SK-N-SH (cell line): ENCODE measurements around the gene IL22. TPM values are rescaled to one million over a fixed set of nuclear protein-coding genes. Genes with fewer than 3 reads are reported as not detected.

ENCODE experiments used
- CTCF ChIA-PET: fragments of 300-600, 350-600 bp; formaldehyde crosslinking; extraction: SDS; loops from one replicate; lab custom pipeline; 2021; lab: Yijun Ruan, JAX
- POLR2A ChIA-PET: fragments of 350-600 bp; sonication (Branson Sonifier 250); formaldehyde crosslinking; extraction: SDS; loops from one replicate; lab custom pipeline; 2020; ENCODE audit warnings: antibody characterized with exemption, inconsistent platforms; lab: Yijun Ruan, JAX
- DNase-seq: peaks from one replicate; pipeline ENCODE4 v3.0.0; 2012
- H2AFZ ChIP-seq: fragments of 200-600 bp; sonication (generic); 2 replicates; pipeline ENCODE4 v1.8.1; 2016; ENCODE audit warnings: antibody characterized with exemption, mild to moderate bottlenecking, low read depth
- H3F3A ChIP-seq: fragments of 200-600 bp; sonication (generic); replicated peaks from 2 replicates; pipeline ENCODE3; 2016; ENCODE audit warnings: antibody characterized with exemption, mild to moderate bottlenecking; ENCODE audit not compliant: insufficient read depth
- H3K27ac ChIP-seq, 2 experiments: fragments of 200-500 bp in 1 of 2; fragments of 200-600 bp in 1 of 2; sonication (Bioruptor generic) in 1 of 2; sonication (generic), shearing (Covaris generic) in 1 of 2; 2 replicates each; pipeline versions ENCODE4 v1.5.1 to v1.6.1; 2014 to 2016; ENCODE audit warnings: low read depth in 2 of 2, inconsistent platforms in 1 of 2, low read length in 1 of 2, mild to moderate bottlenecking in 1 of 2, mixed read lengths in 1 of 2
- H3K27me3 ChIP-seq: fragments of 200-600 bp; sonication (generic), shearing (Covaris generic); 2 replicates; pipeline ENCODE4 v1.6.1; 2016; ENCODE audit warnings: mixed run types; ENCODE audit not compliant: insufficient read depth
- H3K36me3 ChIP-seq, 2 experiments: fragments of 200-500 bp in 1 of 2; fragments of 200-600 bp in 1 of 2; sonication (Bioruptor generic) in 1 of 2; sonication (generic) in 1 of 2; replicated peaks in 1 of 2; 2 replicates each; pipeline versions ENCODE3 to v1.5.1; 2014 to 2016; ENCODE audit warnings: low read length in 1 of 2, mild to moderate bottlenecking in 1 of 2; ENCODE audit not compliant: insufficient read depth in 2 of 2, control insufficient read depth in 1 of 2
- H3K4me1 ChIP-seq, 2 experiments: fragments of 200-500 bp in 1 of 2; fragments of 200-600 bp in 1 of 2; sonication (Bioruptor generic) in 1 of 2; sonication (generic), shearing (Covaris generic) in 1 of 2; 2 replicates each; pipeline versions ENCODE4 v1.5.1 to v1.6.1; 2014 to 2016; ENCODE audit warnings: low read depth in 1 of 2, low read length in 1 of 2, mixed run types in 1 of 2; ENCODE audit not compliant: insufficient read depth in 2 of 2, control insufficient read depth in 1 of 2
- H3K4me2 ChIP-seq: fragments of 200-600 bp; sonication (generic), shearing (Covaris generic); 2 replicates; pipeline ENCODE4 v1.6.1; 2017; ENCODE audit warnings: mixed run types
- H3K4me3 ChIP-seq, 2 experiments: fragments of 200-500 bp in 1 of 2; fragments of 200-600 bp in 1 of 2; sonication (Bioruptor generic) in 1 of 2; sonication (generic), shearing (Covaris generic) in 1 of 2; 2 replicates each; pipeline versions ENCODE4 v1.5.1 to v1.8.1; 2014 to 2016; ENCODE audit warnings: low read depth in 2 of 2, inconsistent platforms in 1 of 2, low read length in 1 of 2, mild to moderate bottlenecking in 1 of 2, mixed read lengths in 1 of 2, moderate library complexity in 1 of 2
- H3K79me2 ChIP-seq: fragments of 200-600 bp; sonication (generic); 2 replicates; pipeline ENCODE4 v1.8.1; 2017; ENCODE audit warnings: mild to moderate bottlenecking; ENCODE audit not compliant: insufficient read depth
- H3K9ac ChIP-seq: fragments of 200-600 bp; sonication (generic); 2 replicates; pipeline ENCODE4 v1.6.1; 2017; ENCODE audit warnings: mixed run types
- H3K9me2 ChIP-seq: fragments of 200-600 bp; sonication (generic); 2 replicates; pipeline ENCODE4 v1.6.1; 2017; ENCODE audit warnings: mixed run types
- H3K9me3 ChIP-seq: fragments of 200-600 bp; sonication (generic); 2 replicates; pipeline ENCODE4 v1.6.1; 2017; ENCODE audit warnings: mixed run types, mild to moderate bottlenecking, moderate library complexity
- H4K20me1 ChIP-seq: fragments of 200-600 bp; sonication (generic); 2 replicates; pipeline ENCODE4 v1.6.1; 2017; ENCODE audit warnings: mild to moderate bottlenecking, mixed run types; ENCODE audit not compliant: insufficient read depth
- EP300 ChIP-seq, 2 experiments: IDR thresholded peaks; 2 replicates each; pipeline versions ENCODE4 v1.4.0 to v1.6.1; 2012; ENCODE audit warnings: borderline replicate concordance in 1 of 2, low read depth in 1 of 2, low read length in 1 of 2
- FOSL2 ChIP-seq: IDR thresholded peaks from 2 replicates; pipeline ENCODE4 v1.4.0; 2012; ENCODE audit warnings: low read depth, mild to moderate bottlenecking, moderate library complexity, borderline replicate concordance
- FOXJ3 ChIP-seq: sonication (generic); formaldehyde crosslinking; IDR thresholded peaks from 2 replicates; pipeline ENCODE4 v1.5.1; 2020; ENCODE audit warnings: mild to moderate bottlenecking, missing genetic modification reagents
- FOXM1 ChIP-seq: IDR thresholded peaks from 2 replicates; pipeline ENCODE4 v1.4.0; 2012; ENCODE audit warnings: low read depth, mild to moderate bottlenecking
- GABPA ChIP-seq: IDR thresholded peaks from 2 replicates; pipeline ENCODE4 v1.4.0; 2012; ENCODE audit warnings: low read depth, mild to moderate bottlenecking
- JUND ChIP-seq: IDR thresholded peaks from 2 replicates; pipeline ENCODE4 v1.4.0; 2012
- MAX ChIP-seq: IDR thresholded peaks from 2 replicates; pipeline ENCODE4 v1.4.0; 2012; ENCODE audit warnings: low read depth
- MEF2A ChIP-seq: IDR thresholded peaks from 2 replicates; pipeline ENCODE4 v1.4.0; 2012; ENCODE audit warnings: low read depth, borderline replicate concordance
- MXI1 ChIP-seq: IDR thresholded peaks from 2 replicates; pipeline ENCODE4 v1.6.1; 2012; ENCODE audit warnings: mild to moderate bottlenecking, low read depth, low read length, improper control_type of control experiment
- POLR2AphosphoS5 ChIP-seq: IDR thresholded peaks from 2 replicates; pipeline ENCODE4 v1.6.1; 2012; ENCODE audit warnings: low read depth, low read length
- RXRA ChIP-seq: IDR thresholded peaks from 2 replicates; pipeline ENCODE4 v1.4.0; 2012; ENCODE audit warnings: low read depth, mild to moderate bottlenecking, borderline replicate concordance
- SIN3A ChIP-seq: IDR thresholded peaks from 2 replicates; pipeline ENCODE4 v1.6.1; 2012; ENCODE audit warnings: low read depth, mild to moderate bottlenecking, low read length, moderate library complexity, borderline replicate concordance
- SMC3 ChIP-seq: IDR thresholded peaks from 2 replicates; pipeline ENCODE4 v1.6.1; 2012; ENCODE audit warnings: low read depth, low read length, improper control_type of control experiment
- TAF1 ChIP-seq: IDR thresholded peaks from 2 replicates; pipeline ENCODE4 v1.6.1; 2012; ENCODE audit warnings: low read depth, mild to moderate bottlenecking, low read length, moderate library complexity, borderline replicate concordance
- TCF12 ChIP-seq: IDR thresholded peaks from 2 replicates; pipeline ENCODE4 v1.4.0; 2012
- TEAD4 ChIP-seq: IDR thresholded peaks from 2 replicates; pipeline ENCODE4 v1.4.0; 2012; ENCODE audit warnings: mild to moderate bottlenecking, borderline replicate concordance; ENCODE audit not compliant: insufficient read depth
- WGBS: methylation state at CpG from one replicate; pipeline ENCODE4 v1.1.6; 2017; ENCODE audit warnings: low lambda C conversion rate; 5-methylcytosine and 5-hydroxymethylcytosine counted together
- polyA plus RNA-seq, 3 experiments: library from polyadenylated mRNA; depleted of rRNA; stranded (reverse); fragments of >200 nt; gene quantifications; 2 replicates each; pipeline ENCODE4 v1.2.3, GENCODE V29; 2012
- TF ChIP-seq, protein P1 (sequence below): IDR thresholded peaks from 2 replicates; pipeline ENCODE4 v1.4.0; 2012; ENCODE audit warnings: low read depth, borderline replicate concordance

The IL22 gene
- polyA plus RNA-seq, 1 of the 3 experiments (the other 2 are of a cell fraction): not detected

GRCh38 chr12:68267892-68268396 is 14.5 kb upstream of the IL22 start:
- POLR2A ChIA-PET: no interaction called here
- H3K9me3 ChIP-seq: no peaks in the 10 kb centered on the region
- no peak overlapping the region for H3K9ac ChIP-seq
- peaks cover 0 to 20% of the 10 kb centered on the region in 2 experiments; a peak in 1 of 4 replicates for H3K4me1 ChIP-seq
- WGBS: 65% methylated on average over 6 of the region's 6 CpGs
- peaks cover 23% of the 10 kb centered on the region for H3F3A ChIP-seq
- TF ChIP-seq GABPA (no peak), FOSL2 (peak; percentile 14; the same call in 1 of the 2 replicates), TCF12 (peak; percentile 47), POLR2AphosphoS5 (no peak), JUND (0 out of 2 replicates have a peak, but pooled peaks have one; percentile 15), MAX (no peak)
- TF ChIP-seq, all 33 proteins: peak for 3
- H3K27ac ChIP-seq: peak overlapping the region in 1 of 2 experiments; percentile 45; a peak in 2 of 4 replicates
- no peak overlapping the region for H3K4me2 ChIP-seq
- no peaks in the 10 kb centered on the region for H3K79me2 ChIP-seq
- H3K4me3 ChIP-seq: no peak overlapping the region
- no peak for DNase-seq
- CTCF ChIA-PET: no interaction called here
- H4K20me1 ChIP-seq: no peaks in the 10 kb centered on the region
- no peaks in the 10 kb centered on the region for H3K36me3 ChIP-seq
- no peaks in the 10 kb centered on the region for H3K27me3 ChIP-seq
- H3K9me2 ChIP-seq: no peaks in the 10 kb centered on the region
- no peak overlapping the region for H2AFZ ChIP-seq

DNA sequence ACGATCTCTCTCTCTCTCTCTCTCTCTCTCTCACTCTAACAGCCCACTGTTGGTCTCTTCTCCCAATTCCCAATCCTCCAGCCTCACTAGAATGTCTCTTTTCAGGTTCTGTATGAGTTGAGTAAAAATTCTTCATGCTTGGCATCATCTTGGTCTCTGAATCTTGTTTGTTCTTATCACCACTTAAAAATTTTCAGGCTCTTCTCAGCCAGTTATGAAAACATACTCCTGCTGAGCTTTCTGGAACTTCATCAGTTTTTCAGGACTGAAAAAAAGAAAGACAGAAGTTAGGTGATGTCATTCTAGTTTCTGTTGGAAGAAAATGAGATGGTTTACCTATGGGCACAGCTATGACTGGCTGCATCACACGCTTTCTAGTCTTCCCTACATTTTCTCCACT is 11.5 kb upstream of the IL22 start:
- DNase-seq: no peak
- Histone ChIP-seq H3K9me3 (no peaks in the 10 kb centered on the region), H3K79me2 (no peaks in the 10 kb centered on the region), H3K9ac (no peak overlapping the region), H3K4me3 (no peak overlapping the region), H3K4me1 (peaks cover 0 to 27% of the 10 kb centered on the region in 2 experiments; a peak in 1 of 4 replicates), H3F3A (peaks cover 27% of the 10 kb centered on the region), H3K9me2 (no peaks in the 10 kb centered on the region), H2AFZ (no peak overlapping the region; the same call in 1 of the 2 replicates), H3K27ac (peak overlapping the region in 1 of 2 experiments; percentile 80; a peak in 2 of 4 replicates), H3K36me3 (no peaks in the 10 kb centered on the region), H3K4me2 (0 out of 2 replicates have a peak overlapping the region, but pooled peaks have one; percentile 9), H4K20me1 (no peaks in the 10 kb centered on the region), H3K27me3 (no peaks in the 10 kb centered on the region)
- POLR2A ChIA-PET: no interaction called here
- CTCF ChIA-PET: interaction anchor here (1.5 kb wide), 1 partner anchor 41 kb away, joined by 3 read pairs; no protein-coding TSS in a partner anchor
- no peak for TF ChIP-seq MEF2A
- no peak for TF ChIP-seq MAX
- TF ChIP-seq EP300 (IDR thresholded peaks at IDR 0.05; ENCODE audit: borderline replicate concordance in 1 of 2, low read depth in 1 of 2, low read length in 1 of 2): peak in 1 of 2 experiments; percentile 26; a peak in 1 of 4 replicates
- TF ChIP-seq SMC3: no peak
- no peak for TF ChIP-seq MXI1
- no peak for TF ChIP-seq SIN3A
- TF ChIP-seq TEAD4: no peak
- TF ChIP-seq, protein P1, sequence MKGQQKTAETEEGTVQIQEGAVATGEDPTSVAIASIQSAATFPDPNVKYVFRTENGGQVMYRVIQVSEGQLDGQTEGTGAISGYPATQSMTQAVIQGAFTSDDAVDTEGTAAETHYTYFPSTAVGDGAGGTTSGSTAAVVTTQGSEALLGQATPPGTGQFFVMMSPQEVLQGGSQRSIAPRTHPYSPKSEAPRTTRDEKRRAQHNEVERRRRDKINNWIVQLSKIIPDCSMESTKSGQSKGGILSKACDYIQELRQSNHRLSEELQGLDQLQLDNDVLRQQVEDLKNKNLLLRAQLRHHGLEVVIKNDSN: no peak
- no peak for TF ChIP-seq RXRA
- no peak for TF ChIP-seq FOXJ3
- no peak for TF ChIP-seq POLR2AphosphoS5
- no peak for TF ChIP-seq TAF1
- TF ChIP-seq FOXM1: no peak
- 0 out of 2 replicates have a peak, but pooled peaks have one; percentile 8 for TF ChIP-seq JUND
- TF ChIP-seq FOSL2: 0 out of 2 replicates have a peak, but pooled peaks have one; percentile 8
- 84% methylated on average over 2 of the region's 2 CpGs for WGBS
